NCI-H524 treated with DMSO at 0.1 percent for 48 hours (cell line): ENCODE measurements around the gene PUS1.

Source experiments
- DNase-seq: peaks from one replicate; lab custom pipeline; 2025; lab: John Stamatoyannopoulos, UW

The PUS1 gene

DNA sequence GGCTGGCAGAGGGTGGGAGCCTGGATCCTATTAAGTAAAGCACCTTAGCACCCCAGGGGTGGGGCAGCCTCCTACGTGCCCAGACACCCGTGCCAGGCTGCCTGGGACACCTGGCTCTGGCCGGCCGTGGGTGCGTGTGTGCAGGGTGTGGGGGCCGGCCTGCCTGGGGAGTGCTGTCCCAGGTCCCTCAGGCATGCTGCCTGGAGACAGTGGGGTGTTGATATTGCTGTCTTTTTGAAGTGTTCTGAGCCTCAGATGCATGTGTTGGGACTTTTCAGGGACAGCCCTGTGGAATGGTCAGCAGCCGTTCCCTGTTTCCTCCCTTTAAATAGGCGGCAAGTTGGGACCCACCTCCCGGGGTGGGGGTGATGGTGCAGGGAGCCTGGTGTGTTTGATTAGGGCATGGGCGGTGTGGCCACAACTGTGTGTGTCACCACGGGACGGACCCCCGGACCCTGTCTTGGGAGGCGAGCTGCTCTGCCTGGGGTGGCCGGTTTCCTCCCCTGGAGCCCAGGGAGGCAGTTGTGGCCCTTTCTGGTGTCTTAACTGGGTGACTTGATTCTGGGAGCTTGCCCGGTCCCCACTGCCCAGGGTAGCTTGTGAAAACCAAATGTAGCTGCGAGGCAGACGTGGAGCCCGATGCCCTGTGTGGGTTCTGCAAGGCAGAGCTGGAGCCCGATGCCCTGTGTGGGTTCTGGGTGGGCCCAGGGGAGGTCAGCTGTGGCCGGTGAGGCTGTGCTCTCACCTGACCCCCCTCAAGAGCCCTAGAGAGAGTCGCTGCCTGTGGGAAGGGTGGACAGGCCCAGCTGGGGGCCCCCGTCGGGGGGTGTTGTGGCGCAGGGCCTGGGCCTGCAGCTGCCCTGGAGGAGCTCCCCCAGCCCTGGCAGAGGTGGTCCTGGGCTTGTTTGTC is 26.5 kb upstream of the PUS1 start:
- DNase-seq: no peak

DNA sequence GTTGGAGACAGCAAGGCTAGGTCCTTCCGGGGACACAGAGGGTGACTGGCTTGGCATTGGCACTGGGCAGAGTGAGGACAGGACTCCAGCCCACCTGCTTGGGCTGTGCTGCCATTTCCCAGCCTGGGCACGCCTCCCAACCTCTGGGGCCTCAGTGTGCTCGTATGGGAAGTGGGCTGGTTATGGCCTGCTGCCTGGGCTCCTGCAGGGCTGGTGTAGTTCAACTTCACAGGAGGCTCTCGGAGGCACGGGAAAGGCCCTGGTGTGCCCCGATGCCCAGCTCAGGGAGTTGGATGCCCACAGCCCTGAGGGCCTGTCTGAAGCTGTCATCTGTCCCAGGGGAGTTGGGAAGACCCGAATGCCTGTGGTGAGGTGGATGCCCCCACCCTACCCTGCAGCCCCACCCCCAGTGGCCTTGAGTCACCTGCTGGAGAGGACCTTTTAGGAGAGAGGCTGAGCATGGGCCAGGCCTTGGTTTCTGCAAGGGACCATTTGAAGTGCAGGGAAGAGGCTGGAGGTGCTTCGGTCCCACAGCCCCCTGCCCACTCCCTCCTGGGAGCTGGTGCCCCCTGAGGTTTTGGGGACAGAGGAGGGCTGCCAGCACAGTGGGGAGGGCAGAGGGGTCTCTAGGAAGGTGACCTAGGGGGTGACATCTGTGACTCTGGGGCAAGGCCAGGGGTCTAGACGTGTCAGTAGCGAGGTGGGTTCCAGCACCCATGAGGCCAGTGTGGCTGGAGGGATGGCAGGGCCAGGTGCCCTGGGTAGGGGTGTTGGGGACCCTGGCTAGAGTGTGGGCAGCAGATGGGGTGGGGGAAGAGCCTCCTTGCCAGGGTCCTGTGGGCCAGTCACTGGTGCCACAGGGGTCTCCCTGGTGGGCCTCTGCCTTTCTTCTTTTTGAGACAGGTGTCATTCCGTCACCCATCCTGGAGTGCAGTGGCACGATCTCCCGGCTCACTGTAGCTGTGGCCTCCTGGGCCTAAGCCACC is 25.5 kb upstream of the PUS1 start:
- DNase-seq: no peak

DNA sequence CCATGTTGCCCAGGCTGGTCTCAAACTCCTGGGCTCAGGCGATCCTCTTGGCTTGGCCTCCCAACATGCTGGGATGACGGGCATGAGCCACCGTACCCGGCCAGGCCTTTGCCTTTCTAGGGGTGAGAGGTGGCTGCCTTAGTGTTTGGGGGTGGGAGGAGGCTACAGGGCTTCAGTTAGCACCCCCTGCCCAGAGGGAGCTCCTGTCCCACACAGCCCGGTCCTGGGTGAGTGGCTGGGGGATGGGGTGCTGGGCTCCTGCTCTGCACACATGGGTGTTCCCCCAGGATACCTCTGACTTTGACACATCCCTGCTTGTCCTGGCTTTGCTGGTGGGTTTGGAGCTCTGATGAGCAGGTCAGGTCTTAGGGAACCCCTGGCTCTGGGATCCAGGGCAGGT is 24.7 kb upstream of the PUS1 start:
- no peak for DNase-seq

DNA sequence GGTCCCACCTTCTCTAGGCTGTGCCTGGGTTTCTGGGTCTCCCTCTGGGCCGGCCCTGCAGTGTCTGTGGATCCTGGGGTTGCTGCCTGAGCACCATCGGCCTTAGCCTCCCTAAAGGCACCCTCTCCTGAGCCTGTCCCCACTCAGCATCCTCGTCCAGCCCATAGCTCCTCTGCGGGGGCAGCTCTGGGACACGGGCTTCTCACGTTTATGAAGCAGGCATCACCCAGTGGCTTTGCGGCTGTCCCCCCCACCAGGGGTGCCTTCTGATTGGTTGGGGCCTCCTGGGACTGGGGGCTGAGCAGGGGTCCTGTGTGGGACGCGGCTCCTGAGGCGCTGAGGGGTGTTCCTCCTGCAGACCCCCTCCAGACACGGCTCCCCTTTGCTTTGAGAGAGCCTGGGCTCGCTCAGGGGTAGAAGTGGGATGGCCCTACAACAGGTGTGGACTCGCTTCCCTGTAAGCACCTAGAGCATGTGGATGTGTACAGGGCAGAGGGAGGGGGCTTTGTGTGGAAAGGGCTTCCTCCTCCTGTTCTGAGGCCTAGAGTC is 23.9 kb upstream of the PUS1 start:
- DNase-seq: no peak

DNA sequence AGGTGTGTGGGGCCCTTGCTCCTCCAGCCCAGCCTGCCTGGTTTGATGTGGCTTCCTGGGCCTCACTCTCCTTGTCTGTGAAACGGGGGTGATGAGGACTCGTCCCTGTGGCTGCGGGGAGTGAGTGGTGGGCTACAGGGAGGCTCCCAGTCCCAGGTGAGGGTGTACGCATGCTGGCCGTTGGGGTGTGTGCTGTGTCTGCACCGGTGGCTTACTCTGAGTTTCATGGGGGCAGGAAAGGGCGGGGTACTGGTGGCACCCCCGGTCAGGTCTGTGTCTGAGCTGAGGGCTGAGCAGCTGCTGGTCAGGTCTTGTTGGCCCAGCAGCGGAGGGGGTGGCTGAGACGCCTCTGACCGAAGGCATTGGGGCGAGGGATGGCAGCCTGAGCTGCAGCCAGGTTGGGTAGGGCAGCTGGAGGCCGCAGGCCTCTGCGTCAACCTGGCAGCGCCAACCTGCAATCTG is 23.4 kb upstream of the PUS1 start:
- DNase-seq: no peak

DNA sequence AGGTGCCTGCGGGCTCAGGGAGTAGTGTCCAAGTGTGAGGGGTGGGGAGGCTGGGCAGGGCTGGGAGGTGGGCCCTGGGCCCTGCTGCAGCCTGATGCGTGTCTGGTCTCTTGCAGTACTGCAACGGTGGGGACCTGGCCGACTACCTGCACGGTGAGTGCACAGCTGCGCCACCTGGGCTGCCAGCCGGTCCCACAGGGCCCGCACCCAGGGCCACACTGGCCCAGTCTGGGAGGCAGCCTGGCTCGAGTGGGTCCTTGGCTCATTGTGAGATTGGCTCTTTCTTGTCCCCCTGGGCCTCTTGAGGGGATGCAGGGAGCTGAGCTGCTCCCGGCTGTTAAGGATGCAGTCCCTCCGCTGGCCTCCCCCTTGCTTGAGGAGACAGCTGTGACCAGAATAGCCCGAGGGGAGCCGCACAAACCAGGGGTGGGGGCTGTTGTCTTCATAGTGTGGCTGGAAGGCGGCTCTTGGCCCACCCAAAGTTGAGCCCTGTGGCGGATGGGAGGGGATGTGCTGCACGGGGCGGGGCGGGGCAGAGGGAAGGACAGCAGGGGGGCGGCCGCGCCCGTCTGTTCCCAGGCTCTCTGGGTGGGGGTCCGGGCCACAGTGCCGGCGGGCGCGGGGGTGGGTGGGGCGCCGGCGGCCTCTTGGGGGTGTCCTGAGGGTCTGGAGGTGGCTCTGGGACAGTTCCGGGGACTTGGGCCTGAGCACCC is 21.5 kb upstream of the PUS1 start:
- DNase-seq: no peak

DNA sequence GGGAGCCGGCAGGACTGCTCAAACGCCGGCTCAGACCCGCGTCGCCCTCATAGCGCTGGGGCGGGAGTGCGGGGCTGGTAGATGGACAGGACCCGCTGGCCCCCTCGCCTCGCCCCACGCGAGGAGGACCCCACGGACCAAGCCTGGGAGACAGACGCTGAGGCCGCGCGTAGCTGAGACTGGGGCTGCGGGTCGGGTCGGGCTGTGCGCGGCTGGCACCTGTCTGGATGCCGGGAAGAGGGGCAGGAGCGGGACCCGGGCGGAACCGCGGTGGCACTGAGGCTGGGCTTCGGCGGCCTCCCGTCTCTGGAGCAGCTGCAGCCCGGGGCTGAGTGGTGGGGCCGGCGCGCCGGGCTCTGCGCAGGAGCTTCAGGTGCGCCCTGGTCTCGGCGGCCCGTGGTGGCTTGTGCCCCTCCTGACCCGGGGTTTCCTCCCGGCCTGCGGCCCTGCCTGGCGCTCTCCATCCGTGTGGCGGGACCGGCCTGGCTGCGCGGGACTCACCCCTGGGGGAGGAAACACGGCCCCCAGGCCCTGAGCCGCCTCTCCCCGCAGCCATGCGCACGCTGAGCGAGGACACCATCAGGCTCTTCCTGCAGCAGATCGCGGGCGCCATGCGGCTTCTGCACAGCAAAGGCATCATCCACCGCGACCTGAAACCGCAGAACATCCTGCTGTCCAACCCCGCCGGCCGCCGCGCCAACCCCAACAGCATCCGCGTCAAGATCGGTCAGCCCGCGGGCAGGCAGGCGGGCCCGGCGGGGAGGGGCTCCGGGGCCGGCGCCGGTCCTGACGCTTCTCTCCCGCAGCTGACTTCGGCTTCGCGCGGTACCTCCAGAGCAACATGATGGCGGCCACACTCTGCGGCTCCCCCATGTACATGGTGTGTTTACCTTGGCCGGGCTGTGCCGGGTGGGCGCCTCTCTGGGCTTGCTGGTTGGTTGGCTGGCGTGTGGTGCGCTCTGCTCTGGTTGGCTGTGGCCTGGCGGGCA is 20.7 kb upstream of the PUS1 start:
- DNase-seq: no peak

DNA sequence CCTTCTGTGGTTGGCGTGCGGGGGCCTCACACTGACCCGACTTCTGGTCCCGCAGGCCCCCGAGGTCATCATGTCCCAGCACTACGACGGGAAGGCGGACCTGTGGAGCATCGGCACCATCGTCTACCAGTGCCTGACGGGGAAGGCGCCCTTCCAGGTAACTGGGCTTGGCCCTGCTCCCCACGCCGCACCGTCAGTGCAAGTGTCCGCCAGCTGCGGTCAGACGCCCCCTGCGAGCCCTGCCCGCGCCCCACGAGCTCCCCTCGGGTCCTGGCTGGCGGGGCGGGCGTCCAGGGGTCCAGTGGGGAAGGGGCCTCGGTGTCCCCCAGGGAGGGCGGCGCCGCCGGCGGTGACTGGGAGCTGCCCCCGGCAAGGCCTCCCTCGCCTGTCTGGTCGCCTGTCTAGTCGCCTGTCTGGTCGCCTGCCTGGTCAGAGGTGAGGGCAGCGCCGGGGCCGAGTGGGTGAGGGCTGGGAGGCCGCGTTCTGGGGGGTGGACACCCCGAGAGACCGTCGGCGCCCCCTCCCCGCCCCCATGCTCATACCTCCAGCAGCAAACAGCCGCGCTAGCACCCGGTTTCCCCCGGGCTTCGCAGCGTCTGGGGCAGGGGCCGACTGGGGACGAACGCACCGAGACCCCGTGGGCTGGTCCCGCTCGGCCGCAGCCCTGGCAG is 19.9 kb upstream of the PUS1 start:
- DNase-seq: no peak

DNA sequence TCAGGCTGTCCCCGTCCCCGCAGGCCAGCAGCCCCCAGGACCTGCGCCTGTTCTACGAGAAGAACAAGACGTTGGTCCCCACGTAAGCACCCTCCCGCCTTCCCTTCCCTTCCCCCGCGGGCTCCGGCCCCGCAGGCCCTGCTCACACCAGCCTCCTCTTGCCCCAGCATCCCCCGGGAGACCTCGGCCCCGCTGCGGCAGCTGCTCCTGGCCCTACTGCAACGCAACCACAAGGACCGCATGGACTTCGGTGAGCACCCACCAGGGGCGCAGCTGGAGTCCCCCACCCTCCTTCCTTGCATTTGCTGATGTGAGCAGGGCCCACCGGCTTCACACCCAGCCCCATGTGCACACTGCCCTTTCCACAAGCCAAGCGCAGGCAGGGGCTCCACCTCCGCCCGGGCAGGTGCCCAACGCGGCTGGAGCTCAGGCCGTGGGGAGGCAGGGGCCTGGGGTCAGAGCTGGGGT is 19.3 kb upstream of the PUS1 start:
- no peak for DNase-seq

DNA sequence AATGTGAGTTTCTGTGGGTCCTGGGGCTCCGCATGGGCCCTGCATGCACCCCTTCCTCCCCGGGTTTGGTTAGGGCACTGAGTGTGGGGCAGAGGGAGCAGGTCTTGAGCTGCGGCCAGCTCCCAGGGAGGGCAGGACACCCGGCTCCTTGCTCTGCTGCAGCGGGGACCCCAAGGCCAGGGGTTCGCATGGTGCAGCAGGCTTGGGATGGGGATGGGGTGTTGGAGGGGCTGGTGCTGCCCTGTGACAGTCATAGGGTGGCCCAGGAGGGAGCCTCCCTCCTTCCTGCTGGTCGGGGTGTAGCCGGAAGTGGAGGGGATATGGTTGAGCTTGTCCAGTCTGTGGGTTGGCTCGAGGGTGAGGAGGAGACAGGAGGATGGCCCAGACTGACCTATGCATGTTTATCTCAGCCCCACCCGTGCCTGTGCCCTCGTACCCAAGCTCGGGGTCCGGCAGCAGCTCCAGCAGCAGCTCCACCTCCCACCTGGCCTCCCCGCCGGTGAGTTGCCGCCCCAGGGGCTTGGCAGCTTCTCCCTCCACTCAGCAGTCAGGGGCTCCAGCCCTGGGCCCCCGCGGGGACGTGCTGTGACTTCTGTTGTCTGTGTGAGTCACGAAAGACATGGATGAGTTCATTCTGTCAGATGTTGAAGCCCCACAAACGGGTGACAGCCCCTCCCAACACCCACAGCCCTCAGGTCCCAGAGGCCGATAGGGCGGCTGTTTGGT is 18.6 kb upstream of the PUS1 start:
- no peak for DNase-seq

DNA sequence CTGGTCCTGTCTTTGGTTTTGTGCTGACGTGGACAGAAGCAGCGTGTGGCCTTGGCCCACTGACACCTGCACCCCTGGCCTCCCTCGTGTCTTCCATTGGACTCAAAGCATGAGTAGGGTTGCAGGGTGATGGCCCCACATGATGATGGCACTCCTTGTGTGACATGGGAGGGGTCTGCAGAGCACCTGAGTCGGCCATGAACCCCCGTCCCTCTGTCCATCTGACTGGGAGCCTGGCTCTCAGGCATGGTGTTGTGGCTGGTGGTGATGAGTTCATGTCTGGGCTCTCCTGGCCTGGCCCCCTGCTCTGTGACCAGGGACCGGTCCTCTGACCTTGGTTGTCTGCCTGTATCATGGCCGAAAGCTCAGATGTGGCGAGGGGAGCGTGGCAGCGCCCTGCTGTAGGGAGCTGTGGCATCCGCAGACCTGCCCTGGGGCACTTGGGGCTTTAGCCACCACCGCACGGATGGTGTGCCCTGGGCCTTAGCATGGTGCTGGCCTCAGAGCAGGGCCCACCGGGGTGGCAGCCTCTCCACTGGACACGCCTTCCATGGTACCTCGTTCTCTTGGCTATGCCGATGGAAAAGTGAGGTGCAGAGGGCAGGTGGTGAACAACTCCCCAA is 17.9 kb upstream of the PUS1 start:
- DNase-seq: no peak

DNA sequence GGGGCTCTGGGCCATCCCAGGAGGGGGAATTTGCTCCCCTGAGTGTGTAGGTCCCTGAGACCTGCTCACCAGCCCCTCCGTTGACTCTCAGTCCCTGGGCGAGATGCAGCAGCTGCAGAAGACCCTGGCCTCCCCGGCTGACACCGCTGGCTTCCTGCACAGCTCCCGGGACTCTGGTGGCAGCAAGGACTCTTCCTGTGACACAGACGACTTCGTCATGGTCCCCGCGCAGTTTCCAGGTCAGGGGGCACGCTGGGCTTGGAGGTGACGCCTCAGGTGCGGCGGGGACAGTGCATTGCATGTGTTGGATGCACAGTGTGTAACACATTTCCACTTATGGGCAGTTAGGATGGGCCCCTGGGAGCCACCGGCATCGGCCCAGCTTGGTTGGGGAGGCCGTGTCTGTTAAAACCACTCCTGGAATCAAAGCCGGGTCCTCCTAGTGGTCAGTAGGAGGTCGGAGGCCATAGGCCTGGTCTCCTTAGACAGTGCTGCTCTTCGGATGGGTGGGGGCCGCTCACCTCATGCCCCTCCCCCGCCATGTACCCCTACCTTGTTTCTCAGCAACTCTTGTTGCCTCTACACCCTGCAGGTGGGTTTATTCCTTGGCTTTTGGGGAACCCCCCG is 17.1 kb upstream of the PUS1 start:
- no peak for DNase-seq

DNA sequence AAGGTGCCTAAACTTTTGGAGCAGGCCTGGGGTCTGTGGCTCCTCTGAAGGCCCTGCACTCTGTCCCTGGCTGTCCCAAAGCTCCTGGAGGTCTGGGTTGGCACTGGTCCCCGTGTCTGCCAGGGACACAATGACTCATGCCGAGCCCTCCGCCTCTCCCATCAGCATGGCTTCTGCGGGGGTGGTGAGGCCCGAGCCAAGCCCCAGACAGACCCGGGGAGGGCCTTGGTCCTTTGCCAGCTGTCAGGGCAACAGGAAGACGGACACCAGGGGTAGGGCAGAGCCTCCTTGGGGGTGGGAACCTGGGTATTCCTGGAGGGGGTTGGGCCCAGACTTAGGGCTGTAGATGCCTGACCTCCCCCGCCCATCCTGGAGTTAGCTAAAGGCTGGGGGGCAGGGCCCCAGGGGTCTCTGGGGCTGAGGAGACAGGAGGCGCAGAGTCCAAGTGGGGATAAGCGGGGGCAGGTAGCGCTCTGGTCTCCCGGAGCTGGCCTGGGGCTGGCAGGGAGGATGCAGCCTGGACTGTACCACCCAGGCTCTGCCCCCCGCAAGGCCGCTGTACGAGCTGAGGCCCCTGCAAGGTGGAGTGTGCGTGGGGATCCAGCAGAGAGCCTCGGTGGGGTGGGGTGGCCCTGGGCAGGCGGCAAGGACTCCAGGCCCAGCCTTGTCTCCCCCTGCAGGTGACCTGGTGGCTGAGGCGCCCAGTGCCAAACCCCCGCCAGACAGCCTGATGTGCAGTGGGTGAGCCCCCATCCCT is 16.4 kb upstream of the PUS1 start:
- DNase-seq: no peak

DNA sequence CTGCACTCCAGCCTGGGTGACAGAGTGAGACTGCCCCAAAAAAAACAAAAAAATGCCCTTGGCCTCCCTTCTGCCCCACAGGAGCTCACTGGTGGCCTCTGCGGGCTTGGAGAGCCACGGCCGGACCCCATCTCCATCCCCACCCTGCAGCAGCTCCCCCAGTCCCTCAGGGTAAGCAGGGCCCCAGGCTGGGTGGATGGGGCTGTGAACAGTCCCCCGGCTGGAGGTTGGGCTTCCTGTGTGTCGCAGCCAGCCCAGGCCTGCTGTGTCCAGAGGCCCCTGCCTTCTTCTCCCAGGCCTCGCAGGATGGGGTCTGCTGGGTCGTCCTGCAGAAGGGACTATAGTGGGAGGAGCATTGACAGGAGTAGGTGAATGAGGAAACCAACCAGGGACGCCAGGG is 15.4 kb upstream of the PUS1 start:
- no peak for DNase-seq

DNA sequence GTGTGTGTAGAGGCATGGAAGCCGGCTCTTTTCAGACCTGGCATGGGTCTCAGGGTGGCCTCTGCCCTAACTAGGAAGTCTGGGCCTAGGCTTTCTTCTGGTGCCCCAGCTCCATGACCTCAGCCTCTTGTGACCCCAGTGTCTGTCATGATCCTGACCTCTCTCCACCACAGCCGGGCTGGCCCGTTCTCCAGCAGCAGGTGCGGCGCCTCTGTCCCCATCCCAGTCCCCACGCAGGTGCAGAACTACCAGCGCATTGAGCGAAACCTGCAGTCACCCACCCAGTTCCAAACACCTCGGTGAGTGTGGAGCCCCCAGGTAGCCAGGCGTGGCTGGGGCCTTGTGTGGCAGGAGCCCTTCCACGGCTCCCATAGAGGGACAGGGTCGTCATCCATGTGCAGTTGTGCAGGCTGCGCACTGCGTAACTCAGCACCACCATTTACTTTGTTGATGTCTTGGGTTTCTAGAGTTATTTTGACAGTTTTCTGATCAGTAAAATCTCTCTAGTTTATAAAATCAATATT is 14.8 kb upstream of the PUS1 start:
- DNase-seq: no peak

DNA sequence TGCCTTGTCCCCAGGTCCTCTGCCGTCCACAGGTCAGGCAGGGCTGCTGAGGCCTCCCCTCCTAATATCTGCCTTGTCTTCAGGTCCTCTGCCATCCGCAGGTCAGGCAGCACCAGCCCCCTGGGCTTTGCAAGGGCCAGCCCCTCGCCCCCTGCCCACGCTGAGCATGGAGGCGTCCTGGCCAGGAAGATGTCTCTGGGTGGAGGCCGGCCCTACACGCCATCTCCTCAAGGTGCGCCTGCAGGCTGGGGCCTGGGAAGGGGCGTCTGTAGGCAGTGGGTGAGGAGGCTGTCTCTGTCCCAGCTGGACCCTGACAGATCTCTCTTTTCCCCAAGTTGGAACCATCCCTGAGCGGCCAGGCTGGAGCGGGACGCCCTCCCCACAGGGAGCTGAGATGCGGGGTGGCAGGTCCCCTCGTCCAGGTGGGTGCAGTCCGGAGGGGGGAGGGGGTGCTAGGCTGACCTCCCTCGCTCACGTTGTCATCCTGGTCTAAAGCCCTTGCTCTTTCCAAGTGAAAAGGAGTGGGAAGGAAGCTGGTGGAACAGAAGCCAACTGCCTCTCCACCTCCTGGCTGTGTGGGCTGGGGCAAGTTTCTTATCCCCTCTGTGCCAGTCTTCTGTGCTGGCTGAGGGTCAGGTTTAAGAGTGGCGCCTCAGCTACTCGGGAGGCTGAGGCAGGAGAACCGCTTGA is 13.9 kb upstream of the PUS1 start:
- DNase-seq: no peak

DNA sequence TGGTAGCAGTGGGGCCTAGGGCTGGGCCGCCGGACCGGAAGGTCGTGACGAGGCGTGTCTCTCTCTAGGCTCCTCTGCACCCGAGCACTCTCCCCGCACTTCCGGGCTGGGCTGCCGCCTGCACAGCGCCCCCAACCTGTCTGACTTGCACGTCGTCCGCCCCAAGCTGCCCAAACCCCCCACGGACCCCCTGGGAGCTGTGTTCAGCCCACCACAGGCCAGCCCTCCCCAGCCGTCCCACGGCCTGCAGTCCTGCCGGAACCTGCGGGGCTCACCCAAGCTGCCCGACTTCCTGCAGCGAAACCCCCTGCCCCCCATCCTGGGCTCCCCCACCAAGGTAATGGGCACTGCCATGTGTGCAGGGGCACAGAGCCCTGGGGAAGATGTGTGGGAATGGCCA is 13.3 kb upstream of the PUS1 start:
- DNase-seq: no peak
